Fibroblast of skin of right quadriceps (primary cell): ENCODE measurements around the gene CZIB.
A peak's percentile ranks its signal among the peaks of the same experiment; 100 is the strongest.

ENCODE experiments used
- DNase-seq: peaks from one replicate; pipeline ENCODE4 v3.0.0-alpha.2; 2013

CZIB gene

GRCh38 chr1:53220171-53220961 lies at the start of gene CZIB:
Gene CZIB (minus strand): TSS chr1:53220634. CDS start chr1:53220575, 59 bp downstream.
- DNase-seq, result peak; percentile 88

GRCh38 chr1:53270107-53270506 lies 49.7 kb upstream of the CZIB start:
- DNase-seq, result no peak

GRCh38 chr1:53267761-53268160 lies 47.3 kb upstream of the CZIB start:
- DNase-seq, result no peak

DNA sequence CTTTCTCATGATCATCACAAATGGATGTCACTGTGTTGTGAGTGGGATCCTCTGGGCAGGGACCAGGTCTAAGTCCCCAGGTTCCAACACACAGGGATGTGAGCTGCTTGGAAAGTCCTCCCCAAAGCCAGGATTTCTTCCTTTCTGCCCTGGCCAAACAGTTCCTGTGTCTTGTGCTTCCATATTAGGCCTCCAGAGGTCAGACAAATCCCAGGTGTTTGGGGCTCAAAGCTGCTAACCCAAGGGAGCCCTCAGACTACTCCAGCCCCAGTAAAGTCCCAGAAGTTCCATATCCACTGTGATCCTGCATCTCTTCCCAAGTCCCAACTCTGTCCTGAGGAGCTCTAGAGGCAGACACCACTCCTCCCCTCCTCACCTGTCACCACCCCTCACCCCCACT lies 45.6 kb upstream of the CZIB start:
- DNase-seq, result no peak

GRCh38 chr1:53265581-53265980 lies 45.1 kb upstream of the CZIB start:
- DNase-seq, result no peak

- no peak for DNase-seq
Measured at GRCh38 chr1:53264048-53264447, 43.6 kb upstream of the CZIB start.

DNA sequence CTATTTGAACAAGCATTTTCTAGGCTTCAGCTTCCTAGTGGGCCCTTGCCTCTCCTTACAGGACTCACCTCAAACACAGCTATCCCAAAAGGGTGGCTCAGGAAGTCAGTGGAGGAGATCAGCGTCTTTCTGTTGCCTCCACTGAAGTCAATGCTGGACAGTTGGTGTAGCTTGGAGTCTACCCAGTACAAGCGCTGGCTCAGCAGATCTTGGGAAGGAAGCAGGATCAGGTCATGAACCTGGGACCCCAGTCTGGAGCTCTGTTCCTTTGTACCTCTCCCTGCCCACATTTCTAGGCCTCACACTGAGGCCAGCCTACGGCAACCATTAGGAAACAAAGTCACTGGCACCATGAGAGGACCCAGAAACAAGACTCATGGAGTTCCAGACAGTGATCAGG lies 41.6 kb upstream of the CZIB start:
- DNase-seq, result no peak

DNA sequence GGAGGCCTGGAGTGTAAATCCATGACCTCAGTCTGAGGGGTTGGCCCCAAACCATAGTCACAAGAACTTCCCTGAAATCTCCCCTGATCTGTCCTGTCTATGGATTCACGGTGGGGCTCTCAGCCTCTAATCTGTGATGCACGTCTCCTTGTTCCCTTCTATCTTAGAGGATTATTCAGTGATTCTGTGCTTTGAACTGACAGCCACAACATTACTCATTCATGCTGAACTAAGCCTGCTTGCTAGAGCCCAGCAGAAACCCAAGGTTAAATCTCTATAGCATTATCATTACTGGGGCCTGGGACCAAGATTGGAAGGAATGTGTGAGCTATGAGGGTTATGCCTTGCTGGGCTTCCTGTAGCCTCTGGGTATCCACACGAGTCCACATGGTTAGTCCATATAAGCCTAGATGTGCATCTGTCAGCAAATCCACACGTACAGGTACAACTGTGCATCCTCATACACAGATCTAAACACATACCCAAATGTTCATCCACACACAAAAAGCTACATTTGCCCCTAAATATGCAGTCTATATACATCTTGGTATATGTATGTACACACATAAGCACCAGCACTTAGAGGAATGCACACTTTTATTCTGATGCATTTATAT lies 40.3 kb upstream of the CZIB start:
- no peak for DNase-seq

- DNase-seq, result no peak
Measured at GRCh38 chr1:53259932-53260331, 39.5 kb upstream of the CZIB start.

DNA sequence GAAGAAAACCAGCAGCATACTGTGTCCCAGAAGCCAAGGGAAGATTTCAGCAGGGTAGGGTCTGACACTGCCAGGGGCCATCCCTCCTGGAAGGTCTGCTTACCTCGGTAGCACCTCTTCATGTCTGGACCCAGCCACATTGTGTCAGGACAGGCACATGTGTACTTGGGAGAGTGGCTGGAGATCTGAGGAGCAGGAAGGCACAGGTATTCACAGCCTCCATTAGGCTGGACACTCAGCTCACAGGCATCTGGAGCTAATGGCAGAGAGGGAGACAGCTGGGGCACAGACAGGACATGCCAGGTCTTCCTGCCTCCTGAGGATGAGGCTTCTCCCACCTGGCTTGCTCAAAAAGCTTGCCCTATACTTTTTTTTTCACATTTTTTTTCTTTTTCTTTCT lies 37.8 kb upstream of the CZIB start:
- no peak for DNase-seq

DNA sequence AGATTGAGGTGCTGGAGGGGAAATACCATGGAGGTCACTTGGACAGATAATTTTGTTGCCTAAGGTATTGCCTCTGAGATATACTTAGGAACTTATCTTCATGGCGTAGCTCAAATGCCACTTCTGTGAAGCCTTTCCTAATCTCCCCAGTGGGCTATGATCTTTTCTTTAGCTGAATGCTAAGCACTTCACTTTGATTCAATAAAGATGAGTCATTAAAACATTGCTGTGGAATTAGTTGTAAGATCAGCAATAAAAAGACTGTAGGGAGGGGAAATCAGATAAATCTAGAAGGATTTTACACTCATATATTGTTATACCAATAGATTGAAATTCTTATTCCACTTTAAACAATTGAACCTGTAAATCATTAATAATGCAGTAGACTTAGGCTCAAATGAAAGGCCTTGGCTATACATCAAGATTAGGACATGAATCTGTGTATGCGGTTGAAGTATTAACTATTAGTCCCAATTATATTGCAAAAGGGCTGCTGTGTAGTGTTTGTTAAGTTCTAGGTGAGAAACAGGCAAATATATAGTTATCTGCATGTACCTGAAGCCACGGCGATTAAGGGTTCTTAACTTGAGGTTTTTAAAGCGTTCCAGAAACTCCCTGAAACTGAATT lies 37.1 kb upstream of the CZIB start:
- peak; percentile 38 for DNase-seq

DNA sequence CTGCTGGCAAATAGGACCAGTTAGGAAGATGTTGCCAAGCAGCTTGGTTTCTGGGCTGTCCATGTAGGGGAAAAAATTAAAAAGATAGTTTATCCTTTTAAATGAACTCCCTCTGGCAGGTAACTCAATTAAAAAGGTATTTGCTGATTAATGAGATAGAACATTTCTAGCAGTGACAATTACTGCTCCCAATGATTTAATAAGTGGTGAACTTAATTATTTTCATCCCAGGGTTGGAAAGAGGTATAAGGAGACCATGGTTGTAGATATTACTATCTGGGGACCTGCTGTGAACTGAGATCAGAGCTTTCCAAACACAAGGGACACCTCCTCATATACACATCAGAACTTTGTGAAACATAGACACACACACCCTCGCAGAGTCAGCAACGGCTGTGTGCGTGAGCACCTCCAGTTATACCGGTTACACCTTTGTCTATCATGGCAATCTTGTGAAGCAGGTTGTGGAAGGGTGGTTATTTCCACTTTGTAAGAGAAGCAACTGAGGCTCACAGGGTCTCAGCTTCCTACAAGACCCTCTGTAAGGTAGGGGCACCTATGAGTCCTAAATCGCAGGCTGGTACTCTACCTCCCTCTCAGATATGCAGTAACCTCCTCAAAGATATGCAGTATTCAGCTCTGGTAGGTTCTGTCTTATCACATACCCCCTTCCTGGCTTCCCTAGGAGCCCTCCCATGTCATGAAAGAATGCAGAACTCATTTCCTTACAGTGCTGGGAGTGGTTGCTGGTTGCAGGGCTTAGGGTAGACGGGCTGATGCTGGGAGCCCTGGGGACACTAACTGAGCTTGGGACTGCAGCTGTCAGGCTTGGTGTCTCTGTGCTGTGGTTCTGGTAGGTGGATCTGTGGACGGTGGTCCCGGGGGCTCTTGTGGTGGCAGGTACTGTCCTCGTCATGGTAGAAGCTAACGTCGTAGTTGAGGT lies 36.3 kb upstream of the CZIB start:
- no peak for DNase-seq

GRCh38 chr1:53255031-53255430 lies 34.6 kb upstream of the CZIB start:
- no peak for DNase-seq

- no peak for DNase-seq
Measured at GRCh38 chr1:53254011-53254640, 33.7 kb upstream of the CZIB start.

DNA sequence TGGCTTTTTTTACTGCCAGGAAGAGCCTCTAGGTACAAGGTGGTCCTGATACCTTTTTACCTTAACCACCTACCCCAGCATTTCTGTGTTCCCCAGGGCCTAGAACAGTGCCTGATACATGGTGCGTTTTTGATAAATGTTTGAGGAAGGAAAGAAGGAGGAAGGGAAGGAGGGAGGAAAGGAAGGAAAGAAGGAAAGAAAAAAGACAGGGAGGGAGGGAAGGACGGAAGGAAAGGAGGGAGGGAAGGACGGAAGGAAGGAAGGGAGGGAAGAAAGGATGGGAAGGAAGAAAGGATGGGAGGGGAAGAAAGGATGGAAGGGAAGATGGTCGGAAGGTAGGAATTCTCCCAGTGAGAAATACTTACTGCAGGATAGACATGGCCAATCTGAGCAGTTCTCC lies 29.9 kb upstream of the CZIB start:
- DNase-seq, result no peak

DNA sequence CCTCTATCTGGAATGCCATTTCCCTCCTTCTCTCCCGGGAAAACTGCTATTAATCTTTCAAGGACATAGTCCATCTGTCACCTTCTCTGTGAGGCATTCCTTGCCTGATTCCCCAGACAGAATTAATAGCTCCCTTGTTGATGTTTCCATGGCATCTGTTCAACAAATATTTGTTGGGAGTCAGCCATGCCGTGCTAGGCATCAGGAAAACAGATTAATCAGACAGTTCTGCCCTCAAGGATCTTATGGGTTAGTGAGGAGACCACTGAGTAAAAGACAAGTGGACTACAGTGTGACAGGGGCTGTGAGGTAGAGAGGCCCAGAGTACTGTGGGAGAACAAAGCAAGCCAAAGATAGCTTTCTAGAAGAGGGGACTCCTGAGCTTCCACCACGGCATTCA lies 29.3 kb upstream of the CZIB start:
- DNase-seq, result peak; percentile 46

DNA sequence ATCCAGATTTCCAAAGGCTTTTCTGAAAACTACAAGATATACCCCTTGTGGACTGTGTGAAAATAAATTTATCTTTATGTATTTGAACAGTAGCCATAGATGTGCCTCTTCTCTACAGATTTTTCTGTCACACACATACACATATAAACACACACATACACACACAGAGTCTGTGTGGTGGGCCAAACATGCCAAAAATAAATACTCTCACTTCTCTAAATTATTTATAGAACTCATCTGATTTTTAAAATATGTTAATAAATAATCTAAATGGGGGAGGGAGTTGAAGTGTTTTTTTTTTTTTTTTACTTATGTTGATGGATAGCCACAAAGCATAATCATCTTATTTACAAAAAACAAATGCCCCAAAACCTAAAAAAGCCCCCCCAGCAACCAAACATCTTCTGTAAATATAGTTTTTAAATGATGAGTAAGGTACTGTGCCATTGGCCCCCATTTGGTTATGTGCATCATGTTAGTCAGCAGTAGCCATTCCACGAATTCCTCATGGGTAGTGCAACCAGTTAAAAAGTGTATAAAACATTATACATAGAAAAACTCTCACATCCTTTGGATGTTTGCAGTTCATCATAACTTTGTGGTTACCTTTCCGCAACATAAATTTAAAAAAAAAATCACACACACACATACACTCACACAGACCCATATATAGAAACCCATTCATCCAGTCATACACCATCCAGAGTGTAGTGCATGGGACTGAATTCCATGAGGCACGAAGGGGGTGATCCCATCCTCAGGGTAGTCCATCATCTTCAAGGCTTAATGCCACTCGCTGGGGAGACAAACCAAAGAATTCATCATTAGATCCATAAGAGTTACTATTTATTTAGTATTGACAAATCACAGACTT lies 26.1 kb upstream of the CZIB start:
- DNase-seq, result peak; percentile 96

GRCh38 chr1:53244141-53244540 lies 23.7 kb upstream of the CZIB start:
- no peak for DNase-seq

DNA sequence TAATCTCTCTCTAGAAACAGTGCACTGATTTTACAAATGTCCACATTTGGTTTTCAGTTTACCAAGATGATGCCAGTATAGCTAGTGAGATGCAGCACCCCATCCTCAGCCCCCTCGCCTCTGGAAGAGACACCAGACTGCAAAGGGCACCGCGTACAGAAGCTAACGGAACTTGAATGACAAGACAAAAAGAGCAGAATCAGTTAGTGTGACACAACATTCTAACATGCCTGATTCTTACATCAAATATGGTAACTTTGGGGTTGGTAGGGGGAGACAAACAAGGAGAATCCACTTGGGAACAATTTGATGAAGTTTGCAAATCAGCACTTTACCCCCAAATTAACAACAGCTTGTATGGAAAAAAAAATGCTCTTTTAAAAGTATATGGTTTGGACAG lies 21.9 kb upstream of the CZIB start:
- no peak for DNase-seq

DNA sequence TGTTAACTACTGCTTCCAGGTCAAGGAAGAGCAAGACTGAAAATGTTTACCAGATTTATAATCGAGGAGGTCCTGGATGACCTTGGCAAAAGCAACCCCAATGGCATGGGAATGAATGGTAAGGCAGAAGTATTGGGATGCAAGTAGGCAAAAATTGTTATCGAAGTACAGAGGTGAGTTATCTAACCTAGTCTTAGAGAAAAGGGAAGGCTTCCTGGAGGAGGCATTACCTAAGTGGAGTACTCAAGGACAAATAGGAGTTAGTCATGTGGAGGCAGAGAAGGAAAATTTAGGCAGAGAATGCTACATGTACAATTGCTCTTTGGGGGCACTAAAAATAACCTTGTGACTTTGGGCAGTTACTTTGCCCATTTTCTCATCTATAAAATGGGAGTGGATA lies 21.4 kb upstream of the CZIB start:
- no peak for DNase-seq
